Neuronal stem cell (in vitro differentiated cells): ENCODE results near the gene HIBADH.

Experiments used
- DNase-seq: peaks from one replicate; pipeline ENCODE4 v3.0.0-alpha.2; 2013; ENCODE audit warnings: low spot score
- H2AFZ ChIP-seq: one replicate; pipeline ENCODE4 v1.6.1; 2013; ENCODE audit warnings: mild to moderate bottlenecking, low read length, inconsistent platforms
- H2AK5ac ChIP-seq: 2 replicates; pipeline ENCODE4 v1.6.1; 2013; ENCODE audit warnings: low read depth, mild to moderate bottlenecking, inconsistent platforms, low read length, moderate library complexity, mixed read lengths
- H2BK120ac ChIP-seq: 2 replicates; pipeline ENCODE4 v1.6.1; 2013; ENCODE audit warnings: low read depth, mild to moderate bottlenecking, inconsistent platforms, low read length, moderate library complexity, mixed read lengths
- H2BK12ac ChIP-seq: one replicate; pipeline ENCODE4 v1.6.1; 2013; ENCODE audit warnings: low read length, inconsistent platforms
- H2BK15ac ChIP-seq: 2 replicates; pipeline ENCODE4 v1.6.1; 2013; ENCODE audit warnings: mild to moderate bottlenecking, low read length, inconsistent platforms, mixed read lengths
- H2BK5ac ChIP-seq: one replicate; pipeline ENCODE4 v1.6.1; 2013; ENCODE audit warnings: inconsistent platforms, mild to moderate bottlenecking, low read length, moderate library complexity
- H3K14ac ChIP-seq: one replicate; pipeline ENCODE4 v1.6.1; 2013; ENCODE audit warnings: low read length, inconsistent platforms
- H3K18ac ChIP-seq: 2 replicates; pipeline ENCODE4 v1.6.1; 2013; ENCODE audit warnings: low read length, inconsistent platforms
- H3K23ac ChIP-seq: 2 replicates; pipeline ENCODE4 v1.6.1; 2013; ENCODE audit warnings: low read depth, mild to moderate bottlenecking, mixed read lengths, low read length, inconsistent platforms; ENCODE audit not compliant: poor library complexity
- H3K27ac ChIP-seq: replicated peaks from 3 replicates; pipeline ENCODE4 v1.5.1; 2013; ENCODE audit warnings: low read length, inconsistent platforms
- H3K27me3 ChIP-seq, 3 experiments: 2 replicates each; pipeline ENCODE4 v1.6.1; 2013; ENCODE audit warnings: low read length in 3 of 3, mild to moderate bottlenecking in 2 of 3, inconsistent platforms in 1 of 3, low read depth in 1 of 3, mixed read lengths in 1 of 3, moderate library complexity in 1 of 3; ENCODE audit not compliant: control insufficient read depth in 3 of 3, insufficient read depth in 3 of 3
- H3K36me3 ChIP-seq, 2 donors: replicated peaks in 1 of 2; 2 replicates each; pipeline ENCODE4 v1.6.1; 2013; ENCODE audit warnings: low read length in 2 of 2; ENCODE audit not compliant: control insufficient read depth in 2 of 2, insufficient read depth in 2 of 2
- H3K4ac ChIP-seq: 2 replicates; pipeline ENCODE4 v1.6.1; 2013; ENCODE audit warnings: inconsistent platforms, mild to moderate bottlenecking, low read length, moderate library complexity
- H3K4me1 ChIP-seq, 2 donors: 1 replicate in 1 of 2; 2 replicates in 1 of 2; pipeline ENCODE4 v1.6.1; 2013; ENCODE audit warnings: low read length in 2 of 2, low read depth in 1 of 2; ENCODE audit not compliant: control insufficient read depth in 2 of 2, insufficient read depth in 1 of 2
- H3K4me2 ChIP-seq: one replicate; pipeline ENCODE4 v1.6.1; 2013; ENCODE audit warnings: mild to moderate bottlenecking, low read length, inconsistent platforms; ENCODE audit not compliant: insufficient read depth, poor library complexity, severe bottlenecking
- H3K4me3 ChIP-seq, 2 donors: 2 replicates each; pipeline ENCODE4 v1.5.1; 2013; ENCODE audit warnings: low read length in 2 of 2, mild to moderate bottlenecking in 2 of 2, inconsistent platforms in 1 of 2, moderate library complexity in 1 of 2
- H3K79me1 ChIP-seq: one replicate; pipeline ENCODE4 v1.6.1; 2013; ENCODE audit warnings: low read depth, mild to moderate bottlenecking, inconsistent platforms, low read length, moderate library complexity
- H3K9ac ChIP-seq: one replicate; pipeline ENCODE4 v1.6.1; 2013; ENCODE audit warnings: mild to moderate bottlenecking, low read depth, low read length, inconsistent platforms; ENCODE audit not compliant: poor library complexity
- H3K9me3 ChIP-seq, 2 donors: replicated peaks in 1 of 2; 2 replicates each; pipeline versions ENCODE3 to v1.6.1; 2013; ENCODE audit warnings: low read length in 2 of 2, mild to moderate bottlenecking in 2 of 2, inconsistent platforms in 1 of 2, low read depth in 1 of 2, mixed read lengths in 1 of 2, moderate library complexity in 1 of 2; ENCODE audit not compliant: control insufficient read depth in 2 of 2, insufficient read depth in 1 of 2
- H4K8ac ChIP-seq: one replicate; pipeline ENCODE4 v1.6.1; 2013; ENCODE audit warnings: low read depth, mild to moderate bottlenecking, inconsistent platforms, low read length, moderate library complexity
- H4K91ac ChIP-seq: one replicate; pipeline ENCODE4 v1.6.1; 2013; ENCODE audit warnings: low read length, low read depth, mild to moderate bottlenecking, inconsistent platforms; ENCODE audit not compliant: poor library complexity
- WGBS, 2 donors: extraction: QIAGEN DNeasy Blood & Tissue Kit; methylation state at CpG; one replicate each; pipeline ENCODE4 v1.1.7; 2013; ENCODE audit warnings: missing lambda C conversion rate in 2 of 2, mixed read lengths in 1 of 2; ENCODE audit not compliant: insufficient read length in 2 of 2, insufficient replicate concordance in 1 of 2; ENCODE audit errors: extremely low coverage in 2 of 2; 5-methylcytosine and 5-hydroxymethylcytosine counted together

Gene HIBADH

GRCh38 chr7:27616186-27616491 is 46.5 kb downstream of the HIBADH start:
- DNase-seq: no peak
- Histone ChIP-seq H2AFZ (no peak overlapping the region), H3K79me1 (peaks cover 2% of the 10 kb centered on the region), H4K91ac (no peak overlapping the region), H2AK5ac (no peak overlapping the region), H2BK15ac (no peak overlapping the region), H3K36me3 (peaks cover 10 to 44% of the 10 kb centered on the region in 2 donors), H3K4me2 (no peak overlapping the region), H3K14ac (no peak overlapping the region), H3K27me3 (no peaks in the 10 kb centered on the region), H3K4ac (no peak overlapping the region), H4K8ac (no peak overlapping the region), H3K27ac (no peak overlapping the region), H2BK120ac (no peak overlapping the region), H3K9me3 (peaks cover 13 to 44% of the 10 kb centered on the region in 2 donors), H3K9ac (no peak overlapping the region), H3K23ac (no peak overlapping the region), H2BK5ac (no peak overlapping the region), H3K4me3 (no peak overlapping the region), H3K4me1 (no peaks in the 10 kb centered on the region), H3K18ac (no peak overlapping the region), H2BK12ac (no peak overlapping the region)
- WGBS, 2 donors: no CpG with 5 or more reads among the region's 2 CpGs

GRCh38 chr7:27615420-27616185 is 47.1 kb downstream of the HIBADH start:
- H3K14ac ChIP-seq: no peak overlapping the region
- H3K9me3 ChIP-seq: peaks cover 13 to 42% of the 10 kb centered on the region in 2 donors
- H4K91ac ChIP-seq: no peak overlapping the region
- H2BK12ac ChIP-seq: no peak overlapping the region
- no peak overlapping the region for H3K23ac ChIP-seq
- H3K18ac ChIP-seq: no peak overlapping the region
- H3K9ac ChIP-seq: no peak overlapping the region
- H3K27ac ChIP-seq: no peak overlapping the region
- peaks cover 2% of the 10 kb centered on the region for H3K79me1 ChIP-seq
- no peaks in the 10 kb centered on the region for H3K4me1 ChIP-seq
- no peak overlapping the region for H3K4ac ChIP-seq
- H3K4me3 ChIP-seq: no peak overlapping the region
- peaks cover 10 to 42% of the 10 kb centered on the region in 2 donors for H3K36me3 ChIP-seq
- no peak overlapping the region for H2AFZ ChIP-seq
- H2BK15ac ChIP-seq: no peak overlapping the region
- H2AK5ac ChIP-seq: no peak overlapping the region
- H2BK120ac ChIP-seq: no peak overlapping the region
- H4K8ac ChIP-seq: no peak overlapping the region
- no peak overlapping the region for H2BK5ac ChIP-seq
- no CpG with 5 or more reads among the region's 7 CpGs for WGBS, 2 donors
- H3K4me2 ChIP-seq: no peak overlapping the region
- DNase-seq: no peak
- no peaks in the 10 kb centered on the region for H3K27me3 ChIP-seq

GRCh38 chr7:27614095-27614494 is 48.6 kb downstream of the HIBADH start:
- no peak overlapping the region for H3K4me2 ChIP-seq
- no peak overlapping the region for H3K9ac ChIP-seq
- no peak overlapping the region for H3K4ac ChIP-seq
- H2AFZ ChIP-seq: no peak overlapping the region
- H3K9me3 ChIP-seq: peaks cover 9 to 27% of the 10 kb centered on the region in 2 donors
- DNase-seq: no peak
- no peak overlapping the region for H3K4me3 ChIP-seq
- no peak overlapping the region for H4K91ac ChIP-seq
- no peak overlapping the region for H2AK5ac ChIP-seq
- no peak overlapping the region for H3K23ac ChIP-seq
- no peak overlapping the region for H3K27ac ChIP-seq
- H2BK5ac ChIP-seq: no peak overlapping the region
- H3K79me1 ChIP-seq: peaks cover 2% of the 10 kb centered on the region
- H2BK15ac ChIP-seq: no peak overlapping the region
- WGBS, 2 donors: no CpG with 5 or more reads among the region's 2 CpGs
- no peak overlapping the region for H3K18ac ChIP-seq
- H3K36me3 ChIP-seq: peaks cover 10 to 36% of the 10 kb centered on the region in 2 donors
- no peak overlapping the region for H3K14ac ChIP-seq
- no peak overlapping the region for H4K8ac ChIP-seq
- no peaks in the 10 kb centered on the region for H3K27me3 ChIP-seq
- H3K4me1 ChIP-seq: no peaks in the 10 kb centered on the region
- H2BK120ac ChIP-seq: no peak overlapping the region
- no peak overlapping the region for H2BK12ac ChIP-seq

GRCh38 chr7:27611059-27611458 is 51.6 kb downstream of the HIBADH start:
- no peak for DNase-seq
- H3K79me1 ChIP-seq: no peaks in the 10 kb centered on the region
- H4K8ac ChIP-seq: no peak overlapping the region
- no peak overlapping the region for H3K23ac ChIP-seq
- no peak overlapping the region for H3K18ac ChIP-seq
- no peak overlapping the region for H2BK120ac ChIP-seq
- WGBS, 2 donors: no CpG with 5 or more reads among the region's 3 CpGs
- H4K91ac ChIP-seq: no peak overlapping the region
- H2BK12ac ChIP-seq: no peak overlapping the region
- H2BK15ac ChIP-seq: no peak overlapping the region
- no peak overlapping the region for H3K14ac ChIP-seq
- H3K4me1 ChIP-seq: peaks cover 0 to 3% of the 10 kb centered on the region in 2 donors
- no peak overlapping the region for H2AK5ac ChIP-seq
- no peaks in the 10 kb centered on the region for H3K27me3 ChIP-seq
- H3K9me3 ChIP-seq: peaks cover 0 to 6% of the 10 kb centered on the region in 2 donors
- H2AFZ ChIP-seq: no peak overlapping the region
- no peak overlapping the region for H3K4me3 ChIP-seq
- no peak overlapping the region for H3K27ac ChIP-seq
- H3K36me3 ChIP-seq: peaks cover 0 to 6% of the 10 kb centered on the region in 2 donors
- H3K9ac ChIP-seq: no peak overlapping the region
- no peak overlapping the region for H3K4me2 ChIP-seq
- H2BK5ac ChIP-seq: no peak overlapping the region
- no peak overlapping the region for H3K4ac ChIP-seq
